Measurements from ENCODE around the gene NPY4R2.
"Not testable (repeated sequence)": the region's sequence is repeated elsewhere in the genome, so short reads cannot be mapped to it uniquely, and the experiment has no call there.

DNA sequence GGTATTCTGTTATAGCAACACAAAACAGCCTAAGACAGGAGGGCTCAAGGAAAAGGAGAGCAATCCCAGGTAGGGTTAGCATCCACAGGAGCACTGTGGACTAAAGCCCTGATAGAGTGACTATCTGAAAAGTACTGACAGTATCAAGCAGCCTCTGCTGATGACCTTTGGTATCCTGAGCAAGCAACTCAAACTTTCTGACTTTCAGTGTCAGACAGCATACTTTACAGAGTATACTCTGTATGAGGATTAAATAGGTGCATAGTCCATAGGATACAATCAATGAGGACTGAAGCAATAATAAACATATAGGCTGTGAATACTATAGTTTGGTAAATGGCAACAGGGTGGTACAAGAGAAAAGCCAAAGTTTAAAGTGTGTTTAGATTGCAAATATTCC, 27.7 kb upstream of the NPY4R2 start:
- TF ChIP-seq, protein P1, sequence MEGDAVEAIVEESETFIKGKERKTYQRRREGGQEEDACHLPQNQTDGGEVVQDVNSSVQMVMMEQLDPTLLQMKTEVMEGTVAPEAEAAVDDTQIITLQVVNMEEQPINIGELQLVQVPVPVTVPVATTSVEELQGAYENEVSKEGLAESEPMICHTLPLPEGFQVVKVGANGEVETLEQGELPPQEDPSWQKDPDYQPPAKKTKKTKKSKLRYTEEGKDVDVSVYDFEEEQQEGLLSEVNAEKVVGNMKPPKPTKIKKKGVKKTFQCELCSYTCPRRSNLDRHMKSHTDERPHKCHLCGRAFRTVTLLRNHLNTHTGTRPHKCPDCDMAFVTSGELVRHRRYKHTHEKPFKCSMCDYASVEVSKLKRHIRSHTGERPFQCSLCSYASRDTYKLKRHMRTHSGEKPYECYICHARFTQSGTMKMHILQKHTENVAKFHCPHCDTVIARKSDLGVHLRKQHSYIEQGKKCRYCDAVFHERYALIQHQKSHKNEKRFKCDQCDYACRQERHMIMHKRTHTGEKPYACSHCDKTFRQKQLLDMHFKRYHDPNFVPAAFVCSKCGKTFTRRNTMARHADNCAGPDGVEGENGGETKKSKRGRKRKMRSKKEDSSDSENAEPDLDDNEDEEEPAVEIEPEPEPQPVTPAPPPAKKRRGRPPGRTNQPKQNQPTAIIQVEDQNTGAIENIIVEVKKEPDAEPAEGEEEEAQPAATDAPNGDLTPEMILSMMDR (IDR thresholded peaks at IDR 0.05; ENCODE audit: low read depth, low read length) = not testable (repeated sequence)
- not testable (repeated sequence) for TF ChIP-seq EZH2phosphoT487 (IDR thresholded peaks at IDR 0.05; ENCODE audit: low read depth)

Measured in OCI-LY3 (cell line).